NK-92 (cell line): Measurements from ENCODE around the gene UGT1A4.

Source experiments
- DNase-seq: peaks from one replicate; lab custom pipeline; 2025; ENCODE audit not compliant: unreplicated experiment; lab: John Stamatoyannopoulos, UW

The UGT1A4 gene

GRCh38 chr2:233807966-233808935 lies 89.7 kb downstream of the UGT1A4 start:
- DNase-seq, result no peak

- DNase-seq, result no peak
Measured at GRCh38 chr2:233810385-233810784, 91.8 kb downstream of the UGT1A4 start.

GRCh38 chr2:233811087-233811486 lies 92.6 kb downstream of the UGT1A4 start:
- DNase-seq, result no peak

GRCh38 chr2:233811732-233812131 lies 93.2 kb downstream of the UGT1A4 start:
- DNase-seq, result no peak

GRCh38 chr2:233813236-233814055 lies 94.9 kb downstream of the UGT1A4 start:
- DNase-seq, result no peak

- DNase-seq, result no peak
Measured at GRCh38 chr2:233814056-233814835, 95.7 kb downstream of the UGT1A4 start.

- DNase-seq, result no peak
Measured at GRCh38 chr2:233815861-233816260, 97.3 kb downstream of the UGT1A4 start.

GRCh38 chr2:233816334-233816733 lies 97.8 kb downstream of the UGT1A4 start:
- DNase-seq, result no peak

- DNase-seq, result no peak
Measured at GRCh38 chr2:233816771-233817170, 98.2 kb downstream of the UGT1A4 start.

GRCh38 chr2:233817361-233817911 lies 98.9 kb downstream of the UGT1A4 start:
- DNase-seq, result no peak

GRCh38 chr2:233817995-233818638 lies 99.6 kb downstream of the UGT1A4 start:
- no peak for DNase-seq

GRCh38 chr2:233818639-233819621 lies 100.4 kb downstream of the UGT1A4 start:
- DNase-seq, result no peak

GRCh38 chr2:233819884-233820773 lies 101.6 kb downstream of the UGT1A4 start:
- no peak for DNase-seq

GRCh38 chr2:233820774-233821105 lies 102.2 kb downstream of the UGT1A4 start:
- DNase-seq, result no peak

GRCh38 chr2:233821196-233821595 lies 102.7 kb downstream of the UGT1A4 start:
- DNase-seq, result no peak

- no peak for DNase-seq
Measured at GRCh38 chr2:233821709-233822100, 103.2 kb downstream of the UGT1A4 start.

- DNase-seq, result no peak
Measured at GRCh38 chr2:233822101-233822771, 103.7 kb downstream of the UGT1A4 start.
